ENCODE measurements around the gene WBP2NL.

DNA sequence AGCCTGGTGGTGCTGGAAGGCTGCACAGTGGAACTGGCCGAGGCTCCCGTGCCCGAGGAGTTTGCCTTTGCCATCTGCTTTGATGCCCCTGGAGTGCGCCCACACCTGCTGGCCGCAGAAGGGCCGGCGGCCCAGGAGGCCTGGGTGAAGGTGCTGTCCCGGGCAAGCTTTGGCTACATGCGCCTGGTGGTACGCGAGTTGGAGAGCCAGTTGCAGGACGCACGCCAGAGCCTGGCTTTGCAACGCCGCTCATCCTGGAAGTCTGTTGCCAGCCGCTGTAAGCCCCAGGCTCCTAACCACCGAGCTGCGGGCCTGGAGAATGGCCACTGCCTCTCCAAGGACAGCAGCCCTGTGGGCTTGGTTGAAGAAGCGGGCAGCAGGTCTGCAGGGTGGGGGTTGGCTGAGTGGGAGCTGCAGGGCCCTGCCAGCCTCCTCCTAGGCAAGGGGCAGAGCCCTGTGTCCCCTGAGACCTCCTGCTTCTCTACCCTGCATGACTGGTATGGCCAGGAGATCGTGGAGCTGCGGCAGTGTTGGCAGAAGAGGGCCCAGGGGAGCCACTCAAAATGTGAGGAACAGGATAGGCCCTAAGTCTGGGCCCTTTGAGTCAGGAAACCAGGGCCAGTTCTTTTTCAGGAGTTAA is 79.0 kb downstream of the WBP2NL start:
- TF ChIP-seq TARDBP (IDR thresholded peaks at IDR 0.05) (no peak), HDGF (IDR thresholded peaks at IDR 0.05; ENCODE audit: borderline replicate concordance) (no peak), SP1 (IDR thresholded peaks at IDR 0.05) (no peak), ELF4 (IDR thresholded peaks at IDR 0.05) (no peak), FOXK2 (IDR thresholded peaks at IDR 0.05) (no peak), BHLHE40 (IDR thresholded peaks at IDR 0.05; ENCODE audit: borderline replicate concordance) (no peak), NFRKB (IDR thresholded peaks at IDR 0.05) (no peak), PKNOX1 (IDR thresholded peaks at IDR 0.05) (no peak)
